Caki2 (cell line): ENCODE measurements around the gene TPRN. TPM values are rescaled to one million over a fixed set of nuclear protein-coding genes. Genes with fewer than 3 reads are reported as not detected.
"Not testable (repeated sequence)": the region's sequence is repeated elsewhere in the genome, so short reads cannot be mapped to it uniquely, and the experiment has no call there.

Experiments used
- DNase-seq: peaks from one replicate; pipeline ENCODE4 v3.0.0-alpha.2; 2015; ENCODE audit warnings: low read depth
- in situ Hi-C: cut with HindIII; loops from 2 replicates; pipeline ENCODE4 v1.10.0; 2016; ENCODE audit warnings: low sequenced_read_pairs, low pct_unique_long_range_greater_than_20kb, mixed read lengths
- total RNA-seq: library from RNA; depleted of rRNA; stranded (reverse); fragments of >200 nt; shearing (Covaris generic); gene quantifications from 2 replicates; pipeline ENCODE4 v1.2.3, GENCODE V29; 2014; ENCODE audit warnings: low replicate concordance; rRNA removed

Gene TPRN, protein sequence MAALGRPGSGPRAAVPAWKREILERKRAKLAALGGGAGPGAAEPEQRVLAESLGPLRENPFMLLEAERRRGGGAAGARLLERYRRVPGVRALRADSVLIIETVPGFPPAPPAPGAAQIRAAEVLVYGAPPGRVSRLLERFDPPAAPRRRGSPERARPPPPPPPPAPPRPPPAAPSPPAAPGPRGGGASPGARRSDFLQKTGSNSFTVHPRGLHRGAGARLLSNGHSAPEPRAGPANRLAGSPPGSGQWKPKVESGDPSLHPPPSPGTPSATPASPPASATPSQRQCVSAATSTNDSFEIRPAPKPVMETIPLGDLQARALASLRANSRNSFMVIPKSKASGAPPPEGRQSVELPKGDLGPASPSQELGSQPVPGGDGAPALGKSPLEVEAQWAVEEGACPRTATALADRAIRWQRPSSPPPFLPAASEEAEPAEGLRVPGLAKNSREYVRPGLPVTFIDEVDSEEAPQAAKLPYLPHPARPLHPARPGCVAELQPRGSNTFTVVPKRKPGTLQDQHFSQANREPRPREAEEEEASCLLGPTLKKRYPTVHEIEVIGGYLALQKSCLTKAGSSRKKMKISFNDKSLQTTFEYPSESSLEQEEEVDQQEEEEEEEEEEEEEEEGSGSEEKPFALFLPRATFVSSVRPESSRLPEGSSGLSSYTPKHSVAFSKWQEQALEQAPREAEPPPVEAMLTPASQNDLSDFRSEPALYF
- total RNA-seq = 13.9 and 15.2 TPM in 2 replicates

DNA sequence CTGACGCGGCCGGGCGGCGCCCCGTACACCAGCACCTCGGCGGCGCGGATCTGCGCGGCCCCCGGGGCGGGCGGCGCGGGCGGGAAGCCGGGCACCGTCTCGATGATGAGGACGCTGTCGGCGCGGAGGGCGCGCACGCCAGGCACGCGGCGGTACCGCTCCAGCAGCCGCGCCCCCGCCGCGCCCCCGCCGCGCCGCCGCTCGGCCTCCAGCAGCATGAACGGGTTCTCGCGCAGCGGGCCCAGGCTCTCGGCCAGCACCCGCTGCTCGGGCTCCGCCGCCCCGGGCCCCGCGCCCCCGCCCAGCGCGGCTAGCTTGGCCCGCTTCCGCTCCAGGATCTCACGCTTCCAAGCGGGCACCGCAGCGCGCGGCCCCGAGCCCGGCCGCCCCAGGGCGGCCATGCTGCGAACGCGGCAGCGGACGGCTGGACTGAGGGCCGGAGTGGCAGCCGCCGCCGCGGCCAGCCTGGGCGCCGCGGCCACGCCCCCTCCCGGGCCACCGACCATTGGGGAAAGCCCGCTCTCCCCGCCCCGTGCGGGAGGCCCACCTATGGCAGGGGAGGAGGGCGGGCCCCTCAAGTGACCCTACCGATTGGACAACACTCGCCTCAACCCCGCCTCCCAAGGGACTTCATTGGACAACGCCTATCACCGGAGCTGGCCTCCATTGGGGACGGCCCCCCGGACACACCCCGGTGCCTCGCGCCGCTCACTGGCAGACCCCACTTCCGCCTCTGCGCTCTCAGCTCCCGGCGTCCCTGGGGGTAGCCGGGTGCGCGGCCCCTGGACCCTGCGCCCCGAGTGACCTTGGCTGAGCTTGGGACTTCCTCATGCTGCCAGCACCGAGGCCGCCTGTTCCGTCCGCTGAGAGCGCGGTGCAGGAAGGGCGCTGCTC, at the start of gene TPRN:
TPRN (minus strand) TSS at position 431 of the 894 bp plus-strand sequence; CDS start at position 401, 30 bp downstream.
- in situ Hi-C loops = no loop called here

DNA sequence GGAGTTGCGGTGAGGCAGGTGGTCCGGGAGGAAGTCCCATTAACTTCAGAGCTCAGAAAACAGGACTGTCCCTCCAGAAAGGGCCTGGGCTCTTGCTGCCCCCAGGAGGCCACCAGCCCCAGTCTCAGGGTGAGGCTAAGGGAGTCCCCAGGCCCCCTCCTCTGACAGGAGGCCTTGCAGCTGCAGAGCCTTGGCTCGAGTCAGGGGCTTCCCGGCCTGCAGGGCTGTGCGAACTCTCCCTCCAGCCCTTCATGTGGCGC, 47.3 kb upstream of the TPRN start:
- no peak for DNase-seq
- in situ Hi-C loops = no loop called here

More for the DNA sequence above, at the start of gene TPRN:
- peak; percentile 99 for DNase-seq

DNA sequence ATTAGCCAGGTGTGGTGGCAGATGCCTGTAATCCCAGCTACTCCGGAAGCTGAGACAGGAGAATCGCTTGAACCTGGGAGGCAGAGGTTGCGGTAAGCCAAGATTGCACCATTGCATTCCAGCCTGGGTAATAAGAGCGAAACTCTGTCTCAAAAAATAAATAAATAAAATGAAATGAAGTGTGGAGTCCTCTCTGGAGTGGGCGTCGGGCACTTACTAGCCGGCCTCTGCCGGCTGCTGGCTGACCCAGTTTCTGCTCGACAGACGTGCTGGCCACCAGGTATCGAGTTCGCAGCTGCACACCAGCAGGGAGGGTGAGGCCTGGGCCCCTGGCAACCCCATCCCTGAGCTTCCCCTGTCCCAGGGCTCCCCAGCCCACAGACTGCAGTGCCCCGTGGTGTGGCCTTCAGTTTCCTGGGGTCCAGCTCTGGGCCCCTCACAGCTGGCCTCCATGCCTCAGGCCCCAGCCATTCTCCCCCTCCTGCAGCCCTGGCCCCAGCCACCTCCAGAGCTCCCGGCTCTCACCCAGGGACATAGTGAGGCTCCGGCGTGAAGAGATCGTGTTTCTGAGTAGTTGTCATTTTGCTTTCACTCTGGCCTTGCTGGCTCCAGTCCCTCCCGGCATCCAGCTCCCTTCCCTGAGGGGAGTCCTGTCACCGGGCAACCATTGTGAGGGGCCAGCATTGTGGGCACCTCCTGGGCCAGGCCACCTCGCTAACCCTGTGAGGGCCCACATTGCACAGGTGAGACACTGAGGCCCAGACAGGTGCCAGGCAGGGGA, 46.8 kb upstream of the TPRN start:
- DNase-seq = no peak
- in situ Hi-C loops = no loop called here

GRCh38 chr9:137245450-137246421, 45.2 kb upstream of the TPRN start:
- in situ Hi-C loops = no loop called here
- no peak for DNase-seq

GRCh38 chr9:137244486-137245449, 44.2 kb upstream of the TPRN start:
- no peak for DNase-seq
- in situ Hi-C loops = no loop called here

DNA sequence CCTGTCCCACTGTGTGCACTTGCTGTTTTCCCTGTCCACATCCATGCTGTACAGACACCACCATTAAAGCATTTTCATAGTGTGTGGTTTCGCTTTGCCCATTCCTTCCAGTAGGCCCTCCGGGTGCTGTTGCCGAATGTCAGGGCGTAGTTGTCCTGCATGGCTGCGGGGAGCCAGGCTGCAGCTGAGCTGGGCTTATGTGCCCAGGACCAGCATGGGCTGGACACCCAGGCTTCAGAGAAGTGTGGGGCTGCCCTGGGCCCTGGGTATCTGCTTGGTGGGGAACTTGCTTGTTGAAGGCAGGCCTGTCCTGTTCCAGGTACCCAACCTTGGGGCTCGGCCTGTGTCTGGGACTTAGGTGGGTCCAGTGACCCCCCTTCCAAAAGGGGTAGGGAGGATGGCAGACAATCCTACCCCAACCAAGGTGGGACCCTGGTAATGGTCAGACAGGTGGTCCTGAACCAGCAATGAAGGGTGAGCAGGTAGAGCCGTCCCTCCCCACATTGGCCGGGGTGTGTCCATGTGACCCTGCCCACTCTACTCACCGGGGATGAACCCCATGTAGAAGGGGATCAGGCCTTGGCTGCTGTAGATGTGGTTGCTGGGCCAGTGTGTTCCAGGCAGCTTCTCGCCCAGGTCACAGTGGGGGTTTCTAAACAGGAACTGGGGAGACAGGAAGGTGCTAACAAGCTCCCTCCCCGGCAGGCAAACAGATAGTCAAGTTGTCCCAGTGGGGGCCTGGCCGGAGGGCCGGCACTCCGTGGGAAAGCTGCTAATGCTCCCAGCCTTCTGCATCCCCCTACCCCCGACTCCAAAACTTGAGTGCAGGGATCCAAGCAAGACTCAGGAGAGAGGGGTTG, 43.3 kb upstream of the TPRN start:
- in situ Hi-C loops = no loop called here
- no peak for DNase-seq

DNA sequence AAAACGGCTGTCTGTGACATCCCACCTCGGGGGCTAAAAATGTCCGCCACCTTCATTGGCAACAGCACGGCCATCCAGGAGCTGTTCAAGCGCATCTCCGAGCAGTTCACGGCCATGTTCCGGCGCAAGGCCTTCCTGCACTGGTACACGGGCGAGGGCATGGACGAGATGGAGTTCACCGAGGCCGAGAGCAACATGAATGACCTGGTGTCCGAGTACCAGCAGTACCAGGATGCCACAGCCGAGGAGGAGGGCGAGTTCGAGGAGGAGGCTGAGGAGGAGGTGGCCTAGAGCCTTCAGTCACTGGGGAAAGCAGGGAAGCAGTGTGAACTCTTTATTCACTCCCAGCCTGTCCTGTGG, 42.7 kb upstream of the TPRN start:
- DNase-seq, in situ Hi-C loops: not testable (repeated sequence)

DNA sequence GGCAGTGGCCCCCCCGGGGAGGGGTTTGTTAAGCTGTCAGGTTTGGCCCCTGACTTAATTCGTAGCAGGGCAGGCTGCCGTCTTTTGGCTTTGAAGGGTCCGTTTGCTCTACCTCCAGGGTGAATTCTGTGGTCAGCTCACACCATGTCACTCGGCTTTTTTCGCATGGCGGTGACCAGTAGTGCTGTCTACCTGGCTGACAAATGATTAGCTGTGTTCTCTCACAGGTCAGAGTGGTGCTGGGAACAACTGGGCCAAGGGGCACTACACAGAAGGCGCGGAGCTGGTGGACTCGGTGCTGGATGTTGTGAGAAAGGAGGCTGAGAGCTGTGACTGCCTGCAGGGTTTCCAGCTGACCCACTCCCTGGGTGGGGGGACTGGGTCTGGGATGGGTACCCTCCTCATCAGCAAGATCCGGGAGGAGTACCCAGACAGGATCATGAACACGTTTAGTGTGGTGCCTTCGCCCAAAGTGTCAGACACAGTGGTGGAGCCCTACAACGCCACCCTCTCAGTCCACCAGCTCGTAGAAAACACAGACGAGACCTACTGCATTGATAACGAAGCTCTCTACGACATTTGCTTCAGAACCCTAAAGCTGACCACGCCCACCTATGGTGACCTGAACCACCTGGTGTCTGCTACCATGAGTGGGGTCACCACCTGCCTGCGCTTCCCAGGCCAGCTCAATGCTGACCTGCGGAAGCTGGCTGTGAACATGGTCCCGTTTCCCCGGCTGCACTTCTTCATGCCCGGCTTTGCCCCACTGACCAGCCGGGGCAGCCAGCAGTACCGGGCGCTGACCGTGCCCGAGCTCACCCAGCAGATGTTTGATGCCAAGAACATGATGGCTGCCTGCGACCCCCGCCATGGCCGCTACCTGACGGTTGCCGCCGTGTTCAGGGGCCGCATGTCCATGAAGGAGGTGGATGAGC, 42.0 kb upstream of the TPRN start:
- in situ Hi-C loops = no loop called here
- DNase-seq = no peak

GRCh38 chr9:137241490-137242268, 41.1 kb upstream of the TPRN start:
- DNase-seq = no peak
- in situ Hi-C loops = no loop called here

GRCh38 chr9:137240841-137241489, 40.4 kb upstream of the TPRN start, which contains the start of gene TUBB4B:
Gene TUBB4B (plus strand): TSS chr9:137241287. CDS start chr9:137241361, 74 bp downstream.
- in situ Hi-C loops = no loop called here

GRCh38 chr9:137240318-137240840, 39.8 kb upstream of the TPRN start:
- no peak for DNase-seq
- in situ Hi-C loops = no loop called here

More at GRCh38 chr9:137240841-137241489, 40.4 kb upstream of the TPRN start, which contains the start of gene TUBB4B:
- DNase-seq = peak; percentile 99

DNA sequence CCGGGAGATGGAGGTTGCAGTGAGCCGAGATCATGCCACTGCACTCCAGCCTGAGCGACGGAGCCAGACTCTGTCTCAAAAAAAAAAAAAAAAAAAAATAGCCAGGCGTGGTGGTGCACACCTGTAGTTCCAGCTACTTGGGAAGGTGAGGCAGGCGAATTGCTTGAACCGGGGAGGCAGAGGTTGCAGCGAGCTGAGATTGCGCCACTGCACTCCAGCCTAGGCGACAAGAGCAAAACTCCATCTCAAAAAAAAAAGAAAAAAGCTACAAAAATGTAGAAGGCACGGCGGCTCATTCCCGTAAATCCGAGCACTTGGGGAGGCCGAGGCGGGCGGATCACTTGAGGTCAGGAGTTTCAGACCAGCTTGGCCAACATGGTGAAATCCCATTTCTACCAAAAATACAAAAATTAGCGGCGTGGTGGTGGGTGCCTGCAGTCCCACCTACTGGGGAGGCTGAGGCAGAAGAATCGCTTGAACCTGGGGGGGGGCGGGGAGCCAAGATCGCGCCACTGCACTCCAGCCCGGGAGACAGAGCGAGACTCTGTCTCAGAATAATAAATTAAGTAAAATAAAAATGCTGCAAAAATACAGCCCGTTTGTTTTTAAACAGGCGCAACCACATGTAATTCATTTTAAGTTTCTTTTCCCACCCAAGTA, 39.1 kb upstream of the TPRN start:
- DNase-seq, in situ Hi-C loops: not testable (repeated sequence)
